A549 treated with Mapracorat at 1 μM for 4 hours (cell line): Measurements from ENCODE around the gene ICOSLG. TPM values are rescaled to one million over a fixed set of nuclear protein-coding genes. Genes with fewer than 3 reads are reported as not detected.

Experiments used
- total RNA-seq: library from RNA; stranded (reverse); fragments of 200-300 nt; extraction: Qiagen RNA extraction; gene quantifications from 5 replicates; pipeline ENCODE4 v1.2.3, GENCODE V29; 2022

The ICOSLG gene, protein sequence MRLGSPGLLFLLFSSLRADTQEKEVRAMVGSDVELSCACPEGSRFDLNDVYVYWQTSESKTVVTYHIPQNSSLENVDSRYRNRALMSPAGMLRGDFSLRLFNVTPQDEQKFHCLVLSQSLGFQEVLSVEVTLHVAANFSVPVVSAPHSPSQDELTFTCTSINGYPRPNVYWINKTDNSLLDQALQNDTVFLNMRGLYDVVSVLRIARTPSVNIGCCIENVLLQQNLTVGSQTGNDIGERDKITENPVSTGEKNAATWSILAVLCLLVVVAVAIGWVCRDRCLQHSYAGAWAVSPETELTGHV
- total RNA-seq, result 2.9 to 4.4 TPM (median 4.0 TPM) in 5 replicates

DNA sequence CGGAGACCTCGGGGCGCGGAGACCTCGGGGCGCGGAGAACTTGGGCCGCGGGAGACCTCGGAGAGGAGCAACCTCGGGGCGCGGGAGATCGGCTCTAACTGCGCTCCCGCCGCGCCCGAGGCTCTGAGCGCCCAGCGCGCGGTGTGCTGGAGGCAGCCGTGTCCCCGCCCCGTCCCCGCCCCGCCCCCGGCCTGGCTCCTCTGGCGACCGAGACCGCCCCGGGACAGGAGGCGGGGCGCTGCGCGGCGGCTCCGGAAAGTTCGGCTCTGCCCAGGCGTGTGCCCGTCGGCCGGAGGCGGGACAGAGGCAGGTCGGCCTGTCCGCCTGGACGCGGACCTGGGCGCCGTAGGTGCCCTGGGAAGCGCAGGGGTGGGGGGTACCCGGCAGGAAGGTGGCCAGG, at the start of gene ICOSLG:
Gene ICOSLG, minus strand, starts transcription at position 102 of the 400 bp plus-strand sequence. CDS start 126 bp downstream, outside the sequence.

DNA sequence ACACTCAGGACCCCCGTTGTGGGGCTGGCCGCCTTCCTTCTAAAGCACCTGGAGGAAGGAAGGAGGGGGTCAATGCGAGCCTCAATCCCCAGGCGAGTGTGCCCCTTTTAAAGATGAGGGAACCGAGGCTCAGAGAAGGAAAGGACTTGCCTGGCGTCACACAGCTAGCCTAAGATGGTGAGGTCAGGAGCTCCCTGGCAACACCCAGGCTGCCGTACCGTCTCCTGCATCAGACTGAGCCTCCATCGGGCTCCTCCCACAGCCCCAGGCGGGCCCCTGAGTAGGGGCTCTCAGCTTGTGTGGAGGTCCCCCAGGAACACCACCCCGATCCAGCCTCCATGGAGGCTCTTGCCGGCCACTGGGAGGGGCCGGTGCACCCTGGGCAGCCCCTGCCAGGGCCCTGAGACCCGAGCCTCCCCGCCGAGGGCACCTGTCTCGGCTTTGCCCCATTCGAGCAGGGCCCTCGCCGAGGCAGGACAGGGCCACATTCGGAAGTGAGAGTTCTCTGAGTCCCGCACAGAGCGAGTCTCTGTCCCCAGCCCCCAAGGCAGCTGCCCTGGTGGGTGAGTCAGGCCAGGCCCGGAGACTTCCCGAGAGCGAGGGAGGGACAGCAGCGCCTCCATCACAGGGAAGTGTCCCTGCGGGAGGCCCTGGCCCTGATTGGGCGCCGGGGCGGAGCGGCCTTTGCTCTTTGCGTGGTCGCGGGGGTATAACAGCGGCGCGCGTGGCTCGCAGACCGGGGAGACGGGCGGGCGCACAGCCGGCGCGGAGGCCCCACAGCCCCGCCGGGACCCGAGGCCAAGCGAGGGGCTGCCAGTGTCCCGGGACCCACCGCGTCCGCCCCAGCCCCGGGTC, 44.6 kb upstream of the ICOSLG start, which contains the start of gene AIRE:
Gene AIRE, plus strand, starts transcription at position 739 of the 855 bp plus-strand sequence. CDS start 131 bp downstream, outside the sequence.

DNA sequence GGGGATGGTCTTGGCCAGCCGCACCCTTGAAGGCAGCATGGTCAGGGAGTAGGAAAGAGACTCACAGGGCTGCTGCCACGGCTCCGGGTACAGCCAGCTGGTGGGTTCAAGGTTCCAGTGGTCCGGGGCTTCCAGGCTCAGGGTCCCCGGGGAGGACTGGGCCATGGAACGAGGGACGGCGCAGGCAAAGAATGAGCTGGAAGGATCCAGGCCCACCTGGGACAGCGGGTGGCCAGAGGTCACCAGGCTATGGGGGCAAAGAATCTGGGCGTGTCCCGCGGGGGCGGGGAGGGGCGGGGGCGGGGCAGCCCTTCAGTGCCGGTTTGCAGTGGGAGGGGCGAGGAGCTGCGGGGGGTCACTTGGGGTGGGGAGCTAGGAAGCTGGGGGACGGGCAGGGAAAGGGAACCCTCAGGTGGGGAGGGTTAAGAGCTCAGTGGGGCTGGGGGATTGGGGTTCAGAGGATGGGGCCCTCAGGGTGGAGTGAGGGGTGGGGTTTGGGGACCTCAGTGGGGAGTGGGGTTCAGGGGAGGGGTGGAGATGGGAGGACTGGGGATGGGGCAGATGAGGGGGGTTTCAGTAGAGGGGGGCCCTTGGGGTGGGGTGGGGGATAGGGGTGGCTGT, 21.0 kb upstream of the ICOSLG start, which contains the start of gene DNMT3L:
Gene DNMT3L, minus strand, starts transcription at position 223 of the 621 bp plus-strand sequence. CDS start 638 bp downstream, outside the sequence.

Other genes with a start within 250 kb of the ICOSLG start
- 14.0 to 19.2 TPM (median 17.0 TPM) in 5 replicates for gene TRAPPC10, start 228.6 kb downstream of the ICOSLG start, total RNA-seq
- 1.5 to 2.7 TPM (median 2.3 TPM) in 5 replicates for gene PWP2, start 133.5 kb downstream of the ICOSLG start, total RNA-seq
- 1.6 to 5.0 TPM (median 3.7 TPM) in 5 replicates for gene GATD3, start 107.3 kb downstream of the ICOSLG start, total RNA-seq
- gene DNMT3L, start 21.0 kb upstream of the ICOSLG start, total RNA-seq, result not detected in 5 replicates
- not detected in 5 replicates for gene AIRE, start 44.9 kb upstream of the ICOSLG start, total RNA-seq
- 37.3 to 50.4 TPM (median 47.4 TPM) in 5 replicates for gene PFKL, start 59.1 kb upstream of the ICOSLG start, total RNA-seq
- gene CFAP410, start 98.4 kb upstream of the ICOSLG start, total RNA-seq, result 5.2 to 11.5 TPM (median 8.8 TPM) in 5 replicates
- 5.5 to 10.6 TPM (median 8.1 TPM) in 5 replicates for gene TRPM2, start 112.7 kb upstream of the ICOSLG start, total RNA-seq
- gene LRRC3, start 214.6 kb upstream of the ICOSLG start, total RNA-seq, result 1.5 to 2.3 TPM (median 2.1 TPM) in 5 replicates